Small intestine (tissue), 7 donors: ENCODE measurements around the gene SF3B3. TPM values are rescaled to one million over a fixed set of nuclear protein-coding genes. Genes with fewer than 3 reads are reported as not detected.
"Not testable (repeated sequence)": the region's sequence is repeated elsewhere in the genome, so short reads cannot be mapped to it uniquely, and the experiment has no call there.

ENCODE experiments used
- DNase-seq, 2 donors: peaks; one replicate each; pipeline versions ENCODE4 v3.0.0 to v3.0.0-alpha.2; 2013
- FAIRE-seq: peaks from 2 replicates; lab custom pipeline; 2012; peaks lifted over from hg19 to GRCh38; lab: Jason Lieb, UNC
- H3K27ac ChIP-seq, 3 donors: one replicate each; pipeline ENCODE4 v1.5.1; 2013; ENCODE audit warnings: low read length in 2 of 3, mild to moderate bottlenecking in 2 of 3, control low read depth in 1 of 3, inconsistent platforms in 1 of 3, low read depth in 1 of 3, moderate library complexity in 1 of 3
- H3K27me3 ChIP-seq, 3 donors: one replicate each; pipeline ENCODE4 v1.6.1; 2013; ENCODE audit warnings: low read length in 3 of 3, inconsistent platforms in 1 of 3; ENCODE audit not compliant: control insufficient read depth in 3 of 3, insufficient read depth in 3 of 3
- H3K36me3 ChIP-seq, 3 donors: one replicate each; pipeline ENCODE4 v1.6.1; 2013; ENCODE audit warnings: low read length in 3 of 3, inconsistent platforms in 1 of 3, low read depth in 1 of 3, mild to moderate bottlenecking in 1 of 3, moderate library complexity in 1 of 3; ENCODE audit not compliant: control insufficient read depth in 3 of 3, insufficient read depth in 2 of 3
- H3K4me1 ChIP-seq, 3 donors: one replicate each; pipeline ENCODE4 v1.6.1; 2013; ENCODE audit warnings: low read length in 2 of 3, inconsistent platforms in 1 of 3, low read depth in 1 of 3, mild to moderate bottlenecking in 1 of 3, moderate library complexity in 1 of 3; ENCODE audit not compliant: control insufficient read depth in 3 of 3, insufficient read depth in 2 of 3
- H3K4me3 ChIP-seq, 3 donors: one replicate each; pipeline ENCODE4 v1.5.1; 2013; ENCODE audit warnings: low read length in 3 of 3, control low read depth in 1 of 3, inconsistent platforms in 1 of 3, low read depth in 1 of 3, mild to moderate bottlenecking in 1 of 3, moderate library complexity in 1 of 3
- H3K9me3 ChIP-seq, 2 donors: one replicate each; pipeline ENCODE4 v1.6.1; 2013; ENCODE audit warnings: low read depth in 1 of 2, low read length in 1 of 2; ENCODE audit not compliant: control insufficient read depth in 2 of 2, insufficient read depth in 1 of 2
- WGBS, 3 donors: extraction: QIAGEN DNeasy Blood & Tissue Kit; methylation state at CpG; one replicate each; pipeline ENCODE4 v1.1.7; 2013; 5-methylcytosine and 5-hydroxymethylcytosine counted together
- polyA plus RNA-seq, 4 donors: library from polyadenylated mRNA; stranded (reverse) in 3 of 4; unstranded in 1 of 4; fragments of 200-250 nt in 3 of 4; fragments of 120-200 nt in 1 of 4; gene quantifications; one replicate each; pipeline versions ENCODE4 v1.2.1 to v1.2.3, GENCODE V29; 2013
- donor health status: healthy with polysubstance abuse.
- donor health status: control.
- donor health status: control.
- donor health status: Bipolar disorder and iron deficiency.
- donor health status: healthy.

SF3B3 gene
- polyA plus RNA-seq, 4 donors, result 33.3 to 203 (median 69.3) TPM

DNA sequence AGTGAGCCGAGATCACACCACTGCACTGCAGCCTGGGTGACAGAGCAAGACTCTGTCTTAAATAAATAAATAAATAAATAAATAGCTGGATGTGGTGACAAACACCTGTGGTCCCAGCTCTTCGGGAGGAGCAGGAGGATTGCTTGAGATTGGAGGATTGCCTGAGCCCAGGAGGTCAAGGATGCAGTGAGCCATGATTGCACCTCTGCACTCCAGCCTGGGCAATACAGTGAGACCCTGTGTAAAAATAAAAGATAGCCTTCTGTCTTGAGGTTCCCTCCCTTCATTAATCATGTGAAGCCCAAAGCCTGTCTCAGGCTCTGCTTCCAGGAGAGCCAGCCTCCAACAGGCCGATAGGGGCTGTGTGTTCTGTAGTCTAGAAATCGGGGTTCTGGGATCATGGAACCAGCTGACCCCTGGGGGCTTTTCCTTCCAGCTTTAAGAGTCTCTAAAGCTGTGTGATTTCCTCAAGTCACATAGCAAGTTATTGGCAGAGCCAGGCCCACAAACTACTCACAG lies 88.2 kb downstream of the SF3B3 start:
- peaks cover 0 to 10% (median 0%) of the 10 kb centered on the region in 3 donors for H3K36me3 ChIP-seq
- no peak overlapping the region for H3K4me3 ChIP-seq
- WGBS, 3 donors, result 82 to 94% (median 91%) methylated on average over 4 of the region's 4 CpGs
- H3K27me3 ChIP-seq, result no peaks in the 10 kb centered on the region
- H3K27ac ChIP-seq, result no peak overlapping the region
- H3K9me3 ChIP-seq, result no peaks in the 10 kb centered on the region
- FAIRE-seq (no peak), DNase-seq (no peak)
- peaks cover 0 to 35% (median 1%) of the 10 kb centered on the region in 3 donors for H3K4me1 ChIP-seq

DNA sequence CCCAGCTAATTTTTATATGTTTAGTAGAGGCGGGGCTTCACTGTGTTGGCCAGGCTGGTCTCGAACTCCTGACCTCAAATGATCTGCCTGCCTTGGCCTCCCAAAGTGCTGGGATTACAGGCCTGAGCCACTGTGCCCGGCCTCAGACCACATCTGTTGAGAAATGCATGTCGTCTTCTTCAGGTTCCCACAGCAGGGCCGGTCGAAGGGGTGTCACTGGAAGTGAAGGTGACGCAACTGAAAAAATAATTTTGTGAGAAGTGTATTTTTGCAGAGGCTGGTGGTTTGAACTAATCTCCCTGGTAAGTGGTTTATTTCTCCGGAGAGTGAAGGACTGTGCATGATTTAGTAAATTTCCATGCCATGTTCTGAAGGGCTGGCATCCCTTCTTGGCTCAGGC lies 89.3 kb downstream of the SF3B3 start:
- Histone ChIP-seq H3K9me3 (no peaks in the 10 kb centered on the region), H3K4me1 (peaks cover 0 to 35% (median 1%) of the 10 kb centered on the region in 3 donors), H3K4me3 (no peak overlapping the region), H3K27ac (no peak overlapping the region), H3K36me3 (peaks cover 0 to 10% (median 0%) of the 10 kb centered on the region in 3 donors), H3K27me3 (no peaks in the 10 kb centered on the region)
- no peak for DNase-seq
- no peak for FAIRE-seq
- WGBS, 3 donors, result 82 to 88% (median 87%) methylated on average over 8 of the region's 8 CpGs

DNA sequence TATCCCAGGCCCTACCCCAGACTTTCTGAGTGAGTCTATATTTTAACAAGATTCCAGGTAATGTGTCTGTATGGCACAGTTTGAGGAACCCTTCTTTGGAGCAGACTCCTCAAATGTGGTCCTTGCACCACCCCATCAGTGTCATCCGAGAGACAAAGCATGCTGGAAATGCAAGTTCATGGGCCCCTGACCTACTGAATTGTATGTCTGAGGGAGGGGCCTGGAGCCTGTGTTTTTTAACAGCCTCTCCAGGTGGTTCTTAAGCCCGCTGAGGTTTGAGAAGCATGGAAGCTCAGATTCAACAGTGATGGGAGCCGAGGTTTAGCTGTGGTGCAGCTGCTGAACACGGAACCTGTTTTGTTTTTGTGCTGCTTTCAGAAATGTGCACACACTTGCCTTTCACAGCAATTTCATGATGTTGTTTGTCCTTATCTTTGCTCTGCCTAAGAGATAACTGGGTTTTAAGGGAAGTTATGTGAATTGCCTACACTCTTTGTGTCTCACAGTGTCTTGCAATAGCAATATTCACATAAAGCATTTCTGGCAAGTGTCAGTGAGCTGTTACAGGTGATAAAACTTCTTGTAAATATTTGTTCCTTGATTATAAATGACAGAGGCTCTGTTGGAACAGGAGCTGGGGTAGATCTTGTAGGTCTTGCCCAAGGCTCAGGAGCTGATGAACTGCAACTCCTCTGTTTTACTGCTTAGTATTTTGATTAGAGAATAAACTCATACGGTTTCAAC lies 90.8 kb downstream of the SF3B3 start:
- no peaks in the 10 kb centered on the region for H3K27me3 ChIP-seq
- H3K27ac ChIP-seq, result peak overlapping the region in 1 of 3 donors; percentile 65
- peaks cover 0 to 5% (median 0%) of the 10 kb centered on the region in 3 donors for H3K36me3 ChIP-seq
- DNase-seq (peak; percentile 19 to 74), FAIRE-seq (no peak)
- WGBS, 3 donors, result 15 to 52% (median 33%) methylated on average over 5 of the region's 5 CpGs
- H3K4me3 ChIP-seq, result no peak overlapping the region
- H3K4me1 ChIP-seq, result peaks cover 0 to 28% (median 1%) of the 10 kb centered on the region in 3 donors
- no peaks in the 10 kb centered on the region for H3K9me3 ChIP-seq

DNA sequence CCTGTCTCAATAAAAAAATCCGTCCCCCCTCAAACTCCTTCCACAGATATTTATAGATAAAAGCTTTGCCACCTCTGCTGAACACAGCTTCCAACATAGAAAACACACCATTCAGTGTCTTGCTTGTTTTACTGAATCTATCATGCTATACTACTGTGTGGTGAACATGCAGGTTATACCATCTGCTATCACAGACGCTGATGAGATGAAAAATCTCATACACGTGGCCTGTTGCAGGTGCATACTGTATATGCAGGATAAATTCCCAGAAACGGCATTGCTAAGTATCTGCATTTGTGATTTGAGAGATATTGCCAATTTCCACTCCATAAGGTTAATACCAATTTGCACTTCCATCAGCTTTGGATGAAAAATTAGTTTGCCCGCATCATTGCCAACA lies 92.3 kb downstream of the SF3B3 start:
- no peak overlapping the region for H3K4me3 ChIP-seq
- no peaks in the 10 kb centered on the region for H3K27me3 ChIP-seq
- H3K4me1 ChIP-seq, result peaks cover 0 to 18% (median 0%) of the 10 kb centered on the region in 3 donors
- DNase-seq (no peak), FAIRE-seq (no peak)
- H3K27ac ChIP-seq, result no peak overlapping the region
- peaks cover 0 to 3% (median 0%) of the 10 kb centered on the region in 3 donors for H3K36me3 ChIP-seq
- no peaks in the 10 kb centered on the region for H3K9me3 ChIP-seq
- WGBS, 3 donors, result 85 to 90% (median 89%) methylated on average over 5 of the region's 5 CpGs

DNA sequence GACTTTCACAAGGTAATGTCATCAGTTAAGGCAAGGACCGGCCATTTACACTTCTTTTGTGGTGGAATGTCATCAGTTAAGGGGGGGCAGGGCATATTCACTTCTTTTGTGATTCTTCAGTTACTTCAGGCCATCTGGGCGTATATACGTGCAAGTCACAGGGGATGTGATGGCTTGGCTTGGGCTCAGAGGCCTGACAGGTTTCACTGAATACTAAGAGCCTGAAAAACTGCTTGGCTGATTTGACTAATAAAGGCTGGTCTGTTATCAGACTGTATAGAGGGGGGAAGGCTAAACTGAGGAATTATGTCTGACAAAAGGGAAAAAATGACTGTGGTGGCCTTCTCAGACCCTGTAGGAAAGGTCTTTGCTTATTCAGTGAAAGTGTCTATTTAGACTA lies 98.2 kb downstream of the SF3B3 start:
- H3K9me3 ChIP-seq, H3K4me3 ChIP-seq, H3K27me3 ChIP-seq, H3K27ac ChIP-seq, H3K4me1 ChIP-seq, FAIRE-seq, H3K36me3 ChIP-seq, DNase-seq: not testable (repeated sequence)
- 71 to 72% (median 71%) methylated on average over 3 of the region's 3 CpGs for WGBS, 3 donors

Other genes with a start within 250 kb of the SF3B3 start
- 10 to 100 TPM; 21.7 to 56.8 (median 45.4) TPM for gene AARS1, start 234.3 kb upstream of the SF3B3 start, polyA plus RNA-seq
- 10 to 100 TPM; 21.3 to 28.9 (median 27.7) TPM for gene DDX19B, start 224.6 kb upstream of the SF3B3 start, polyA plus RNA-seq
- gene DDX19A, start 176.9 kb upstream of the SF3B3 start, polyA plus RNA-seq, result 10 to 100 TPM; 11.0 to 27.8 (median 18.4) TPM
- gene ST3GAL2, start 84.7 kb upstream of the SF3B3 start, polyA plus RNA-seq, result 10 to 100 TPM in 1 of 4 donors, 1 to 10 TPM in 3; 5.6 to 16.3 (median 8.4) TPM
- gene FCSK, start 69.2 kb upstream of the SF3B3 start, polyA plus RNA-seq, result 10 to 100 TPM; 19.6 to 43.5 (median 24.4) TPM
- gene COG4, start 262 bp upstream of the SF3B3 start, polyA plus RNA-seq, result 10 to 100 TPM; 48.1 to 93.5 (median 54.3) TPM
- gene IL34, start 122.7 kb downstream of the SF3B3 start, polyA plus RNA-seq, result 10 to 100 TPM in 1 of 4 donors, 1 to 10 TPM in 2, not detected in 1; 1.5 to 25.2 (median 6.5) TPM
- gene MTSS2, start 162.2 kb downstream of the SF3B3 start, polyA plus RNA-seq, result 10 to 100 TPM in 2 of 4 donors, 1 to 10 TPM in 2; 2.9 to 15.2 (median 11.0) TPM